PC-9 (cell line): ENCODE results near the gene PTPRT.

Source experiments
- EZH2 ChIP-seq: fragments of 200-600 bp; sonication (generic); IDR thresholded peaks from 2 replicates; pipeline ENCODE4 v1.8.0; 2017; ENCODE audit warnings: antibody characterized with exemption, low read depth
- TF ChIP-seq, protein P1 (sequence below): fragments of 200-600 bp; sonication (generic); conservative IDR thresholded peaks from 2 replicates; pipeline ENCODE4 v1.6.1; 2017; ENCODE audit warnings: mixed run types, antibody characterized with exemption, mild to moderate bottlenecking, moderate library complexity

DNA sequence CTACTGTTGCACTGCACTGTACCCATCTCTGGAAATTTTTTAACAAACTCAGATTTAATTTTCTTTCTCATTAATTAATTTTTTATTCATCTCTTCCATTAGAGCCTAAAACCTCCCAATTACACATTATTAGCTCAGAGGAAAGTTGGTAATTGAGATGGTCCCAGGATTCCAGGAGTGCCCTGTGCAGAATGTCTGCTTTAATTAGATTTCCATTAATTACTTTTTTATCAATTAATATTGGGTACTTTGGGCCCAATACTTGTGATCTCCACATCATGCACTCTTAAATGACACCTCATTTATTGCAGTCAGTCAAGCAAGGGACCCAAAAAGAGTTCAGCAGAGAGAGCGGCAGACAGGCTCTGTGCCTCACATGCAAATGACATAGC, 232.0 kb downstream of the PTPRT start:
- no peak for TF ChIP-seq EZH2
- TF ChIP-seq, protein P1, sequence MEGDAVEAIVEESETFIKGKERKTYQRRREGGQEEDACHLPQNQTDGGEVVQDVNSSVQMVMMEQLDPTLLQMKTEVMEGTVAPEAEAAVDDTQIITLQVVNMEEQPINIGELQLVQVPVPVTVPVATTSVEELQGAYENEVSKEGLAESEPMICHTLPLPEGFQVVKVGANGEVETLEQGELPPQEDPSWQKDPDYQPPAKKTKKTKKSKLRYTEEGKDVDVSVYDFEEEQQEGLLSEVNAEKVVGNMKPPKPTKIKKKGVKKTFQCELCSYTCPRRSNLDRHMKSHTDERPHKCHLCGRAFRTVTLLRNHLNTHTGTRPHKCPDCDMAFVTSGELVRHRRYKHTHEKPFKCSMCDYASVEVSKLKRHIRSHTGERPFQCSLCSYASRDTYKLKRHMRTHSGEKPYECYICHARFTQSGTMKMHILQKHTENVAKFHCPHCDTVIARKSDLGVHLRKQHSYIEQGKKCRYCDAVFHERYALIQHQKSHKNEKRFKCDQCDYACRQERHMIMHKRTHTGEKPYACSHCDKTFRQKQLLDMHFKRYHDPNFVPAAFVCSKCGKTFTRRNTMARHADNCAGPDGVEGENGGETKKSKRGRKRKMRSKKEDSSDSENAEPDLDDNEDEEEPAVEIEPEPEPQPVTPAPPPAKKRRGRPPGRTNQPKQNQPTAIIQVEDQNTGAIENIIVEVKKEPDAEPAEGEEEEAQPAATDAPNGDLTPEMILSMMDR: no peak
